Panc1 (cell line): Measurements from ENCODE around the gene FBXO36.

Experiments used
- CTCF ChIP-seq: fragments of 450-650 bp; IDR thresholded peaks from 2 replicates; pipeline ENCODE4 v1.5.1; 2017; ENCODE audit warnings: mild to moderate bottlenecking
- POLR2AphosphoS5 ChIP-seq: IDR thresholded peaks from 2 replicates; pipeline ENCODE4 v1.6.1; 2012; ENCODE audit warnings: mild to moderate bottlenecking, low read depth, low read length, moderate library complexity
- SIN3A ChIP-seq: IDR thresholded peaks from 2 replicates; pipeline ENCODE4 v1.6.1; 2012; ENCODE audit warnings: low read depth, mild to moderate bottlenecking, low read length, moderate library complexity, borderline replicate concordance; ENCODE audit not compliant: insufficient read depth
- TF ChIP-seq, protein P1 (sequence below), 2 experiments: IDR thresholded peaks; 2 replicates each; pipeline ENCODE4 v1.6.1; 2011 to 2012; ENCODE audit warnings: low read depth in 2 of 2, control low read depth in 1 of 2, low read length in 1 of 2, mild to moderate bottlenecking in 1 of 2, moderate library complexity in 1 of 2; ENCODE audit not compliant: insufficient read depth in 1 of 2

DNA sequence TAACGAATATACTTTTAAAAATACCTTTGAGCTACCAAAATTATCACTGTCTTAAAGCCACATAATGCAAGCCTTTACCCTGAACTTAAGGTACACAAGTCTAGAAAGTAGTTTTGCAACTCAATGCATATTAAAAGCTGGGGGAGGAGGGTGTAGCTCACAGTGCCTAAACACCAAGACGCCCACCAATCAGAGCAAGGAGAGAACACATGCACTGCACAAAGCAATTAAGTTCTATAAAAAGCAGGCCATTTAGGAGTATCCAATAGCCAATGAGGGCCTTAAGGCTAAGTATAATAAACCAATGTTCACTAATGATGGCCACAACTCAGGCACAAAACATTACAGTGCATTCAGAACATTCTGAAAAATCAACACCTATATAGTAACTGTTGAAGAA lies 16.7 kb upstream of the FBXO36 start:
- TF ChIP-seq, protein P1, sequence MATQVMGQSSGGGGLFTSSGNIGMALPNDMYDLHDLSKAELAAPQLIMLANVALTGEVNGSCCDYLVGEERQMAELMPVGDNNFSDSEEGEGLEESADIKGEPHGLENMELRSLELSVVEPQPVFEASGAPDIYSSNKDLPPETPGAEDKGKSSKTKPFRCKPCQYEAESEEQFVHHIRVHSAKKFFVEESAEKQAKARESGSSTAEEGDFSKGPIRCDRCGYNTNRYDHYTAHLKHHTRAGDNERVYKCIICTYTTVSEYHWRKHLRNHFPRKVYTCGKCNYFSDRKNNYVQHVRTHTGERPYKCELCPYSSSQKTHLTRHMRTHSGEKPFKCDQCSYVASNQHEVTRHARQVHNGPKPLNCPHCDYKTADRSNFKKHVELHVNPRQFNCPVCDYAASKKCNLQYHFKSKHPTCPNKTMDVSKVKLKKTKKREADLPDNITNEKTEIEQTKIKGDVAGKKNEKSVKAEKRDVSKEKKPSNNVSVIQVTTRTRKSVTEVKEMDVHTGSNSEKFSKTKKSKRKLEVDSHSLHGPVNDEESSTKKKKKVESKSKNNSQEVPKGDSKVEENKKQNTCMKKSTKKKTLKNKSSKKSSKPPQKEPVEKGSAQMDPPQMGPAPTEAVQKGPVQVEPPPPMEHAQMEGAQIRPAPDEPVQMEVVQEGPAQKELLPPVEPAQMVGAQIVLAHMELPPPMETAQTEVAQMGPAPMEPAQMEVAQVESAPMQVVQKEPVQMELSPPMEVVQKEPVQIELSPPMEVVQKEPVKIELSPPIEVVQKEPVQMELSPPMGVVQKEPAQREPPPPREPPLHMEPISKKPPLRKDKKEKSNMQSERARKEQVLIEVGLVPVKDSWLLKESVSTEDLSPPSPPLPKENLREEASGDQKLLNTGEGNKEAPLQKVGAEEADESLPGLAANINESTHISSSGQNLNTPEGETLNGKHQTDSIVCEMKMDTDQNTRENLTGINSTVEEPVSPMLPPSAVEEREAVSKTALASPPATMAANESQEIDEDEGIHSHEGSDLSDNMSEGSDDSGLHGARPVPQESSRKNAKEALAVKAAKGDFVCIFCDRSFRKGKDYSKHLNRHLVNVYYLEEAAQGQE (IDR thresholded peaks at IDR 0.05; ENCODE audit: insufficient read depth in 1 of 2, low read depth in 2 of 2, low read length in 1 of 2): no peak
- TF ChIP-seq CTCF (no peak), POLR2AphosphoS5 (no peak), SIN3A (no peak)
